ENCODE data around the gene NOTCH4. TPM values are rescaled to one million over a fixed set of nuclear protein-coding genes. Genes with fewer than 3 reads are reported as not detected.

NOTCH4 gene
- total and polyA plus RNA-seq, 2 of the 4 experiments (the other 2 are of a cell fraction), result 0.96 to 1.3 TPM

GRCh38 chr6:32167154-32167760, 56.6 kb downstream of the NOTCH4 start:
- intact Hi-C loops (cut with micrococcal nuclease), result no loop called here

More at GRCh38 chr6:32167154-32167760, 56.6 kb downstream of the NOTCH4 start:
- Histone ChIP-seq H3K9me1 (ENCODE audit: insufficient read depth, low read length) (peaks cover 9% of the 10 kb centered on the region), H2BK15ac (ENCODE audit: low read depth, low read length) (no peak overlapping the region), H3K4ac (ENCODE audit: low read depth, low read length) (no peak overlapping the region), H3K18ac (ENCODE audit: low read depth, low read length) (no peak overlapping the region), H4K5ac (ENCODE audit: low read depth, low read length) (no peak overlapping the region), H2AK5ac (ENCODE audit: low read depth, low read length) (no peak overlapping the region), H4K8ac (ENCODE audit: low read depth in 2 of 2, low read length in 2 of 2) (no peak overlapping the region), H2BK5ac (ENCODE audit: low read depth, low read length, poor library complexity, severe bottlenecking) (no peak overlapping the region), H3K9ac (ENCODE audit: low read depth, low read length) (no peak overlapping the region), H3K27me3 (ENCODE audit: control insufficient read depth, insufficient read depth, low read length) (no peaks in the 10 kb centered on the region), H3K14ac (replicated peaks; ENCODE audit: low read depth, low read length) (no peak overlapping the region), H4K20me1 (ENCODE audit: insufficient read depth, low read length) (no peaks in the 10 kb centered on the region), H3K4me3 (ENCODE audit: insufficient read depth, low read depth, low read length) (no peak overlapping the region), H2BK20ac (ENCODE audit: low read depth, low read length) (no peak overlapping the region), H3K4me1 (ENCODE audit: control insufficient read depth, insufficient read depth, low read length) (peaks cover 3% of the 10 kb centered on the region; the same call in 1 of the 2 replicates), H2AFZ (replicated peaks; ENCODE audit: low read length, poor library complexity) (no peak overlapping the region), H3K27ac (ENCODE audit: insufficient read depth, low read length) (no peak overlapping the region), H2BK120ac (ENCODE audit: low read depth, low read length) (no peak overlapping the region), H4K91ac (ENCODE audit: insufficient read depth, low read depth, low read length) (no peak overlapping the region), H2AK9ac (replicated peaks; ENCODE audit: low read depth, low read length, poor library complexity) (no peak overlapping the region), H3K79me1 (ENCODE audit: low read depth in 1 of 2, low read length in 2 of 2) (peaks cover 0 to 21% of the 10 kb centered on the region in 2 experiments; a peak in 2 of 4 replicates), H3K9me3 (ENCODE audit: control insufficient read depth, insufficient read depth, low read length) (no peaks in the 10 kb centered on the region), H3K23ac (ENCODE audit: low read depth, low read length) (no peak overlapping the region), H3K36me3 (ENCODE audit: control insufficient read depth, insufficient read depth, low read length) (peaks cover 60% of the 10 kb centered on the region), H3K56ac (ENCODE audit: extremely low read depth, insufficient read depth, low read length) (no peak overlapping the region), H3K4me2 (ENCODE audit: low read depth, low read length) (no peak overlapping the region)
- DNase-seq (no peak), ATAC-seq (ENCODE audit: low read depth) (no peak)
- ChIA-PET POLR2A (ENCODE audit: unreplicated experiment) (interaction anchor here (1.0 kb wide), 1 partner anchor 10 kb away, joined by 3 read pairs; no protein-coding TSS in a partner anchor), CTCF (no interaction called here)
- in situ Hi-C loops (cut with MboI; ENCODE audit: low sequenced_read_pairs) (no loop called here), dilution Hi-C loops (cut with HindIII; ENCODE audit: low sequenced_read_pairs, unreplicated experiment) (no loop called here)
- TF ChIP-seq MAZ (IDR thresholded peaks at IDR 0.05; ENCODE audit: borderline replicate concordance, low read depth, low read length) (no peak), RFX5 (IDR thresholded peaks at IDR 0.05; ENCODE audit: low read depth, low read length) (no peak)
- BruUV-seq (replicated peaks), result no TSS peak
- WGBS, 2 experiments (ENCODE audit: extremely low coverage in 2 of 2, insufficient read length in 1 of 2), result 85% methylated on average over 17 of the region's 32 CpGs; no CpG with 5 or more reads in 1 of the 2 experiments
